ENCODE data around the gene GDF11.

The GDF11 gene

DNA sequence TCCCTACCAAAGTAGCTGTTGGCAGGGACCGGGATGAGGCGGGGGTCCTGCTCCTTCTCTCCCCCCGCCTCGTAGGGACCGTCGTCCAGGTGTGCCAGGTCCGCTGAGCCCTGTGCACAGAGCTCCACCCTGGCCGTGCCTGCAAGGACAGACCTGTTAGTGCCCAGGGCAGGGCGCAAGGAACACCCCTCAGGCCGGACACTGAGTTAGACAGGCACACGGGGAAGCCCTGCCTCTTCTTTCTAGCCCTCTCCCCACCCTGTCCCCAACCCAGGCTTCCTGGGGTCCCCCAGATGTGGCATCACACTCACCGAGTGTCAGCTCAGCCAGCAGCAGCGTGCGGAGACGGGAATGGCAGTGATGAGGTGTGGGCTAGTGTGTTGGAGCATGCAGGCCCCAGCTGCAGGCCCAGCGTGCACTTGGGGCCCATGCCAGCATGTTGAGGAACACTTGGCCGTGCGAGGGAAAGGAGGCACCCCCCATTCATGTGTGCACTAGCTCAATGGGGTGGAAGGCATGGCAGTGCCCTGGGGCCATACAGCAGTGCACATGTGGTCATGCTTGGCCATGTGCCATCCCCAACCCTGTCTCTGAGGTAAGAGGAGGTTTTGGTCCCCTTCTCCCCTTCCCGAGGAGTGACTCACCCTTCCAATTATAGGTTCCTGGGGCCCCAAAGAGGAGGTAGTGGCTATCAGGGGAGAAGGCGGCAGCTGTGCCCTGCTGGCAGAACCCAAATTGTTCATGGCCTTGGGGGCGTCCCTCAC is 42.5 kb upstream of the GDF11 start:
- H3K4me3 ChIP-seq (ENCODE audit: low read depth, low read length) = no peak overlapping the region
- DNase-seq (ENCODE audit: low read depth) = peak; percentile 76
- TF ChIP-seq, protein P1, sequence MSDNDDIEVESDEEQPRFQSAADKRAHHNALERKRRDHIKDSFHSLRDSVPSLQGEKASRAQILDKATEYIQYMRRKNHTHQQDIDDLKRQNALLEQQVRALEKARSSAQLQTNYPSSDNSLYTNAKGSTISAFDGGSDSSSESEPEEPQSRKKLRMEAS (IDR thresholded peaks at IDR 0.05; ENCODE audit: low read depth, low read length) = peak; percentile 53; the same call in 1 of the 2 replicates
- no peak for TF ChIP-seq POLR2A (IDR thresholded peaks at IDR 0.05; ENCODE audit: extremely low read depth, insufficient read length)

DNA sequence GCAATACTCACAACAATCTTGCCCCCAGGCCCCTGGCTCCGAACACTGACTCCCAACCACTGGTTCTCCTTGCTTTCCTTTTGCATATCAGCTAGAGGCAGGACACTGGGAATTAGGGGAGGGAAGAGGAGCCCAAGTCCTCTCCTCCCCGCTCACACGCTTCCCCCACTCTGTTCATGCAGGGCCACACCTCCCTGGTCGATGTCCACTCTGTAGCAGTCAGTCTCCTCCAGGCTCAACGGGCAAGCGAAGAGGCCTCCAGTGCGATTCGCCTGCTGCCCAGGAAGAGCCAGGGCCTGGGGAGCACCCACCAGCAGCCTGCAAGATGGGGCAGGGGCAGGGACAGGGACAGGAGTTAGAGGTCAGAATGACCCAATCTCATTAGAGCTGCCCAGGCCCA is 40.1 kb upstream of the GDF11 start:
- TF ChIP-seq, protein P2, sequence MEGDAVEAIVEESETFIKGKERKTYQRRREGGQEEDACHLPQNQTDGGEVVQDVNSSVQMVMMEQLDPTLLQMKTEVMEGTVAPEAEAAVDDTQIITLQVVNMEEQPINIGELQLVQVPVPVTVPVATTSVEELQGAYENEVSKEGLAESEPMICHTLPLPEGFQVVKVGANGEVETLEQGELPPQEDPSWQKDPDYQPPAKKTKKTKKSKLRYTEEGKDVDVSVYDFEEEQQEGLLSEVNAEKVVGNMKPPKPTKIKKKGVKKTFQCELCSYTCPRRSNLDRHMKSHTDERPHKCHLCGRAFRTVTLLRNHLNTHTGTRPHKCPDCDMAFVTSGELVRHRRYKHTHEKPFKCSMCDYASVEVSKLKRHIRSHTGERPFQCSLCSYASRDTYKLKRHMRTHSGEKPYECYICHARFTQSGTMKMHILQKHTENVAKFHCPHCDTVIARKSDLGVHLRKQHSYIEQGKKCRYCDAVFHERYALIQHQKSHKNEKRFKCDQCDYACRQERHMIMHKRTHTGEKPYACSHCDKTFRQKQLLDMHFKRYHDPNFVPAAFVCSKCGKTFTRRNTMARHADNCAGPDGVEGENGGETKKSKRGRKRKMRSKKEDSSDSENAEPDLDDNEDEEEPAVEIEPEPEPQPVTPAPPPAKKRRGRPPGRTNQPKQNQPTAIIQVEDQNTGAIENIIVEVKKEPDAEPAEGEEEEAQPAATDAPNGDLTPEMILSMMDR (IDR thresholded peaks at IDR 0.05; ENCODE audit: low read depth, low read length) = no peak
- TF ChIP-seq, protein P1 (IDR thresholded peaks at IDR 0.05; ENCODE audit: low read depth, low read length) = no peak
- no peak for TF ChIP-seq POLR2A (IDR thresholded peaks at IDR 0.05; ENCODE audit: extremely low read depth, insufficient read length)
- no peak for TF ChIP-seq MYC (IDR thresholded peaks at IDR 0.05; ENCODE audit: low read depth, low read length)
- no peak for DNase-seq (ENCODE audit: low read depth)

DNA sequence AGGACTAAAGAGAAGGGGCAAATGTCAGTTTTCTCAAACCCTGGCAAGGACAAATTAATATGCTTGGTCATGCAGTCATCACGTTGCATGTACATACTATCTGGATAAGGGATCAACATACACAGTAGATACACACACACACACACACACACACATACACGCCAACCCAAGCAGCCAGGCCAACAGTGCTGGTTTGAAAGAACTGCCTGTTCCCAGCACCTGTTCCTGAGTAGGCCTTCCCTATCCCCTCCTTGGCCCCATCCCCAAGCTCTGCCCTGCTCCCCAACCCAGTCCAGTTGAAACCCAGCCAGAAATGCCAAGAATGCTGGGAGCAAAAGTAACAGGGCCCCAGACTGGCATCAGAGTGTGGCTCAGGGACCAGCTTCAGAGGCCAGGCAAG is 39.6 kb upstream of the GDF11 start:
- TF ChIP-seq, protein P2 (IDR thresholded peaks at IDR 0.05; ENCODE audit: low read depth, low read length) = no peak
- TF ChIP-seq POLR2A (IDR thresholded peaks at IDR 0.05; ENCODE audit: extremely low read depth, insufficient read length) = no peak
- TF ChIP-seq, protein P1 (IDR thresholded peaks at IDR 0.05; ENCODE audit: low read depth, low read length) = no peak
- no peak for TF ChIP-seq MYC (IDR thresholded peaks at IDR 0.05; ENCODE audit: low read depth, low read length)
- H3K4me3 ChIP-seq (ENCODE audit: low read depth, low read length) = no peak overlapping the region
- DNase-seq (ENCODE audit: low read depth) = no peak

More for the DNA sequence above, 40.1 kb upstream of the GDF11 start:
- H3K4me3 ChIP-seq (ENCODE audit: low read depth, low read length) = no peak overlapping the region

DNA sequence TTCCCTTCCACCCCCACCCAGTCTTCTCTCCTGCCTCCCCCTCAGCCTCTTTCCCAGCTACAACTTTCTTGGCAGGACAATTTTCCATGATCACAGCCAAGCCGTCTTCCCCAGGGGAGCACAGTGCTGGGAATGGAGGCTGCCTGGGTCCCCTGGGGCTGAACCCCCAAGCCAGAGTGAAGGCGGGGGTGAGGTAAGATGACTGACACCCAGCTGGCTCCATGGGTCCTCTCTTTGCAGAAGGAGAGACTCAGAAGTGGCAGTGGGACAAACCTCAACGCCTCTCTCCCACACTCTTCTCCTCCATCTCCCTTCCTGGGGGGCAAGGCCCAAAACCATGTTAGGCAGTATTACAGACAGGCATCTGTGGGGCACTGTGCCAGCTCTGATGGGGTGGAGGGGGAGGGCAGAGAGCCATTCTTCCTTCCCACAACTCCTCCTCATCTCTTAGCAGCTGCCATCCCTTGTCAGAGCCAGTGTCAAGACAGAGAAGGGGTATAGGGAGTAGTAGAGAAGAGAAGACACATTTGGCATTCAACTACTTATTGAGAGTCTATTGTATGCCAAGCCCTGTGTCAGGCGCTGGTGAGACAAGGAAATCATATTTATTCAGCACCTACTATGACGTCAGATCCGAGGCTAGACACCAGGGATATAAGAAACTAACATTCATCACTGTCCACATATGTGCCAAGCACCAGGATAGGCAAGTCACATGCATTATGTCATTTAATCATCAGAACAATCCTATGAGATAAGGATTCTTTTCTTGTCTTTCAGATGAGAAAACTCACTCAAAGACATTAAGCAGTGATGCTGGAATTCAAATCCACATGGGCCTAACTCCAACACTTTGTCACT is 38.8 kb upstream of the GDF11 start:
- TF ChIP-seq MYC (IDR thresholded peaks at IDR 0.05; ENCODE audit: low read depth, low read length) = no peak
- TF ChIP-seq POLR2A (IDR thresholded peaks at IDR 0.05; ENCODE audit: extremely low read depth, insufficient read length) = no peak
- TF ChIP-seq, protein P1 (IDR thresholded peaks at IDR 0.05; ENCODE audit: low read depth, low read length) = no peak
- TF ChIP-seq, protein P2 (IDR thresholded peaks at IDR 0.05; ENCODE audit: low read depth, low read length) = no peak
- DNase-seq (ENCODE audit: low read depth) = no peak
- H3K4me3 ChIP-seq (ENCODE audit: low read depth, low read length) = no peak overlapping the region

DNA sequence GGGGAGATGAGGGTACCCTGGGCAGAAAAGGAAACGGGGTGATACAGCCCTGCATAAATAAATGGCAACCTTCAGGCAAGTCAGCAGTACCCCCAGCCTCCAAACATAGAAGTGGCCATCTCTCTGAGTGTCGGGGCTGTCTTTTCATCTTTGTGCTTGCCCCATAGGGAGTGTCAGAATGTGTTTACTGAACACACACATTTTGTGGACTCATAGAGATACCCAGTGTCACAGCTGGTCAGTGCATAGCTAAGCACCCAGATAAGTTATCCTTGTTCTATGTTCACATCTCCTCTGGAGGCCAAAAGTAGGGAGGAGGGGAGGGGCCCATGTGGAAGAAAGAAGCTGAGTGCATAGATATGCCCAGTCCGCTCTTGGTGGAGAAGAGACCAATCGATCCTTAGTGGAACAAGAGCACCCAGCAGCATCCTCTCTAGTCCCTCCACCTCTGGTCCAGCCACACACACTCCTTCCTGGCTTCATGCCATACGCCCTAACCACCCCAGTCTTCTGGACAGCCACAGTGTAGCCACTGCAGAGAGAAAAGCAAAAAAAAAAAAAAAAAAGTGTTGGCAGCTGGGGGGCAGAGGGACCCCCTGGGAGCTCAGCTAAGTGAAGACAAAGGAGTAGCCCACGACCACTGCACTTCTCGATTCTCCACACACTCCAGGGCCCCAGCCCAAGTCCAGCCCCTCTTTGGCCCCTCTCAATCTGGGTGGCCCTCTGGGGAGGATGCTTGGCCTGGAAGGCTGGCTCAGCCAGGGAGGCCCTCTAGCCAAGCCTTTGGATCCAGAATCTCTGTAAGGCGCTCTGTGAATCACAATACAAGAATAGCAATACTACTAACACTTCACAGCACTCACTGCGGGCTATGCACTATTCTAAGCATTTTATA is 37.9 kb upstream of the GDF11 start:
- no peak for DNase-seq (ENCODE audit: low read depth)
- no peak overlapping the region for H3K4me3 ChIP-seq (ENCODE audit: low read depth, low read length)
- TF ChIP-seq, protein P2 (IDR thresholded peaks at IDR 0.05; ENCODE audit: low read depth, low read length) = no peak
- TF ChIP-seq, protein P1 (IDR thresholded peaks at IDR 0.05; ENCODE audit: low read depth, low read length) = no peak
- TF ChIP-seq MYC (IDR thresholded peaks at IDR 0.05; ENCODE audit: low read depth, low read length) (no peak), POLR2A (IDR thresholded peaks at IDR 0.05; ENCODE audit: extremely low read depth, insufficient read length) (no peak)

All from NB4 (cell line).